Osteoblast (primary cell): ENCODE measurements around the gene IRGQ. TPM values are rescaled to one million over a fixed set of nuclear protein-coding genes. Genes with fewer than 3 reads are reported as not detected.

Experiments used
- DNase-seq: peaks from one replicate; pipeline ENCODE4 v3.0.0; 2011; ENCODE audit warnings: low spot score, mixed read lengths; ENCODE audit not compliant: insufficient read length; ENCODE audit errors: missing footprints
- H2AFZ ChIP-seq: 2 replicates; pipeline ENCODE4 v1.6.0; 2011; ENCODE audit warnings: mild to moderate bottlenecking, low read length
- H3K27ac ChIP-seq: 2 replicates; pipeline ENCODE4 v1.5.1; 2011; ENCODE audit warnings: mild to moderate bottlenecking, low read depth, low read length, moderate library complexity
- H3K27me3 ChIP-seq: 2 replicates; pipeline ENCODE4 v1.6.0; 2012; ENCODE audit warnings: mild to moderate bottlenecking, control low read depth, inconsistent platforms, low read length, moderate library complexity; ENCODE audit not compliant: insufficient read depth
- H3K36me3 ChIP-seq: 2 replicates; pipeline ENCODE4 v1.5.1; 2011; ENCODE audit warnings: mild to moderate bottlenecking, low read length, control low read depth, moderate library complexity; ENCODE audit not compliant: insufficient read depth
- H3K4me1 ChIP-seq: 2 replicates; pipeline ENCODE4 v1.5.1; 2011; ENCODE audit warnings: mild to moderate bottlenecking, low read length, control low read depth, moderate library complexity; ENCODE audit not compliant: insufficient read depth
- H3K4me2 ChIP-seq: 2 replicates; pipeline ENCODE4 v1.6.0; 2011; ENCODE audit warnings: mild to moderate bottlenecking, low read length; ENCODE audit not compliant: insufficient read depth
- H3K4me3 ChIP-seq: fragments of 200-600 bp; sonication (generic); 3 replicates; pipeline ENCODE4 v1.5.1; 2012; ENCODE audit warnings: mild to moderate bottlenecking, low read length, inconsistent platforms; ENCODE audit not compliant: insufficient read depth
- H3K79me2 ChIP-seq: 2 replicates; pipeline ENCODE4 v1.6.0; 2012; ENCODE audit warnings: mild to moderate bottlenecking, low read length, control low read depth, inconsistent platforms; ENCODE audit not compliant: insufficient read depth
- H3K9me3 ChIP-seq: 2 replicates; pipeline ENCODE4 v1.5.1; 2011; ENCODE audit warnings: low read depth, low read length, control low read depth
- H4K20me1 ChIP-seq: 2 replicates; pipeline ENCODE4 v1.6.0; 2012; ENCODE audit warnings: mild to moderate bottlenecking, low read length, control low read depth; ENCODE audit not compliant: insufficient read depth
- CTCF ChIP-seq: IDR thresholded peaks from 2 replicates; pipeline ENCODE4 v1.5.1; 2011; ENCODE audit warnings: mild to moderate bottlenecking, low read depth, low read length, moderate library complexity; ENCODE audit errors: extremely low read depth
- total RNA-seq: library from RNA; depleted of rRNA; stranded (reverse); fragments of >200 nt; gene quantifications from 2 replicates; pipeline ENCODE4 v1.2.3, GENCODE V29; 2012

Gene IRGQ
- total RNA-seq, 1 donor, result 23.2 TPM

DNA sequence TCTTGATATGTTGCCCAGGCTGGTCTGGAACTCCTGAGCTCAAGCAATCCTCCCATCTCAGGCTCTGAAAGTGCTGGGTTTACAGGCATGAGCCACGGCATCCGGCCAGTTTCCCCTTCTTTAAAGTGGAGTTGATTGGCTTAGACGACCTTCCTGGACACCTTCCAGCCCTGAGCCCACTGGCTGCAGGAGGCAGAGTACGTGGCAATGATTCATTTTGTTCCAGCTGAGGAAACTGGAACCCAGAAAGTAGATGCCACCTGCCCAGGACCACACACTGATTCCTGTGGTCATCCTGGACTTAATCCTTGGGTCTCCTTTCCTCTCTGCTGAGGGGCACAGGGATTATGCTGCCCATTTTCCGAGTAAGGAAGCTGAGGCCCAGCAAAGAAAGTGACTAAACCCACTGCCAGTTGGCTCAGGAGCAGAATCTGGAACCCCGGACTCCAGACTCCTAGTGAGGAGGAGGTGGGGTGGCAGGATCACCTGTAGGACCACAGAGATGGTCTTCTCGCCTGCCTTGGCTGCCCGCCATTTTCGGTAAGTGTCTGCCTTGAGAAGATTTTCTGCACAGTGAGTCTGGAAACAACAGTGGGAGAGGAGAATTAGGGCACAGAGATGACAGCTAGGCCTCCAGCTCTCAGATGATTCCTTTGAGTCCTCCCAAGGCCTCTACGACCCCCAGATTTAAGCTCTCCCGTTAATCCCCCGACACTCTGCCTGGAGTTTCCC lies 21.3 kb downstream of the IRGQ start:
- Histone ChIP-seq H2AFZ (peak overlapping the region; percentile 98), H3K27ac (peak overlapping the region; percentile 84), H3K4me1 (peaks cover 18% of the 10 kb centered on the region), H4K20me1 (peaks cover 4% of the 10 kb centered on the region), H3K4me3 (peak overlapping the region; percentile 100), H3K4me2 (peak overlapping the region; percentile 97), H3K36me3 (peaks cover 3% of the 10 kb centered on the region), H3K79me2 (peaks cover 46% of the 10 kb centered on the region), H3K9me3 (no peaks in the 10 kb centered on the region), H3K27me3 (no peaks in the 10 kb centered on the region)
- peak; percentile 60 for DNase-seq
- no peak for TF ChIP-seq CTCF

GRCh38 chr19:43572171-43572588 lies 23.8 kb downstream of the IRGQ start:
- Histone ChIP-seq H3K9me3 (no peaks in the 10 kb centered on the region), H3K79me2 (peaks cover 59% of the 10 kb centered on the region), H2AFZ (no peak overlapping the region), H3K4me2 (no peak overlapping the region), H3K36me3 (peaks cover 3% of the 10 kb centered on the region), H3K4me3 (no peak overlapping the region), H3K27ac (peak overlapping the region; percentile 58), H3K4me1 (peaks cover 18% of the 10 kb centered on the region), H3K27me3 (no peaks in the 10 kb centered on the region), H4K20me1 (peaks cover 4% of the 10 kb centered on the region)
- peak; percentile 13 for DNase-seq
- TF ChIP-seq CTCF, result no peak

DNA sequence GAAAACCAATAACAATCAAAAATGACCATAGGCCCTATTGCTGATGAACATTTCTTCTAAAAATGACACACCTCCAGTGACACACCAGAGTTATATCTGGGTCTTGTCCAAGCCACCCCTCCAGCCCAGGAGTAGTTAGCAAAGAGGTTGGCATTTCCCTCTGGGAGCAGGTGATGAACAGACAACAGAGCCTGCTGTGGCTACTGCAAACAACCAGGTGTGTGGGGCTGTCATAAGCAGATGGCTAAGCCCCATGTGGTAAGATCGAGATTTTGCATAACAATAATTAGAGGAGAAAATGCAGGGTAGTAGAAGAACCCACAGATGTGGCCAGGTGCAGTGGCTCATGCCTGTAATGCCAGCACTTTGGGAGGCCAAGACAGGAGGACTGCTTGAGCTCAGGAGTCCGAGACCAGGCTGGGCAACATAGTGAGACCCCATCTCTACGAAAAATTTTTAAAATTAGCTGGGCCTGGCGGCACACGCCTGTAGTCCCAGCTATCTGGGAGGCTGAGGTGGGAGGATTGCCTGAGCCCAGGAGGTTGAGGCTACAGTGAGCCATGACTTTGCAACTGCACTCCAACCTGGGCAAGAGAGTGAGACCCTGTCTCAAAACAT lies 25.7 kb downstream of the IRGQ start:
- no peak overlapping the region for H3K4me3 ChIP-seq
- H3K79me2 ChIP-seq, result peaks cover 68% of the 10 kb centered on the region
- no peak overlapping the region for H3K4me2 ChIP-seq
- no peaks in the 10 kb centered on the region for H3K27me3 ChIP-seq
- H3K9me3 ChIP-seq, result no peaks in the 10 kb centered on the region
- H3K27ac ChIP-seq, result no peak overlapping the region
- H4K20me1 ChIP-seq, result peaks cover 4% of the 10 kb centered on the region
- DNase-seq, result peak; percentile 48
- TF ChIP-seq CTCF, result no peak
- peaks cover 3% of the 10 kb centered on the region for H3K36me3 ChIP-seq
- H3K4me1 ChIP-seq, result peaks cover 18% of the 10 kb centered on the region
- no peak overlapping the region for H2AFZ ChIP-seq

DNA sequence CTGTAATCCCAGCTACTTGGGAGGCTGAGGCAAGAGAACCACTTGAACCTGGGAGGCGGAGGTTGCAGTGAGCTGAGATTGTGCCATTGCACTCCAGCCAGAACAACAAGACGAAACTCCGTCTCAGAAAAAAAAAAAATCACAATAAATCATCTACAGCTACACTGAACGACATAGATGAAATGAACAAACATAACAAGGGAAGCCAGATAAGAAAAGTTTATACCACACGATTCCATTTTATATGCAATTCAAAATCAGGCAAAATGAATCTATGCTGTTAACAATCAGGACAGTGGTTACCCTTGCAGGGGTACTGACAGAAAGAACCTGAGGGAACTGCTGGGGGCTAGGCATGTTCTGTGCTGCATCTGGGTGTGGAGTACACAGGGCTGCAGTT lies 26.3 kb downstream of the IRGQ start:
- Histone ChIP-seq H2AFZ (no peak overlapping the region), H3K4me1 (peaks cover 15% of the 10 kb centered on the region), H3K4me2 (no peak overlapping the region), H3K27ac (no peak overlapping the region), H3K36me3 (peaks cover 3% of the 10 kb centered on the region), H4K20me1 (peaks cover 4% of the 10 kb centered on the region), H3K9me3 (no peaks in the 10 kb centered on the region), H3K79me2 (peaks cover 68% of the 10 kb centered on the region), H3K27me3 (no peaks in the 10 kb centered on the region), H3K4me3 (no peak overlapping the region)
- no peak for TF ChIP-seq CTCF
- peak; percentile 57 for DNase-seq
